Epithelial cell of proximal tubule (primary cell): ENCODE results near the gene ARHGAP42. TPM values are rescaled to one million over a fixed set of nuclear protein-coding genes. Genes with fewer than 3 reads are reported as not detected.

ENCODE experiments used
- DNase-seq: peaks from one replicate; pipeline ENCODE4 v3.0.0-alpha.2; 2011; ENCODE audit warnings: low read depth
- H3K4me3 ChIP-seq: 2 replicates; pipeline ENCODE4 v1.5.1; 2011; ENCODE audit warnings: low read depth, mild to moderate bottlenecking, low read length
- CTCF ChIP-seq: conservative IDR thresholded peaks from 2 replicates; pipeline ENCODE4 v1.5.1; 2012; ENCODE audit warnings: low read depth, mild to moderate bottlenecking, low read length
- total RNA-seq: library from RNA; depleted of rRNA; stranded (reverse); fragments of >200 nt; gene quantifications from 2 replicates; pipeline ENCODE4 v1.2.3, GENCODE V29; 2015

The ARHGAP42 gene
- total RNA-seq, 1 donor from 2014 or later, result 8.0 TPM

- TF ChIP-seq CTCF, result no peak
- DNase-seq, result peak; percentile 56
Measured at GRCh38 chr11:100735949-100736675, 49.0 kb downstream of the ARHGAP42 start.

GRCh38 chr11:100738701-100739270 lies 51.7 kb downstream of the ARHGAP42 start:
- TF ChIP-seq CTCF, result no peak
- no peak for DNase-seq
- H3K4me3 ChIP-seq, result no peak overlapping the region

More at GRCh38 chr11:100735949-100736675, 49.0 kb downstream of the ARHGAP42 start:
- no peak overlapping the region for H3K4me3 ChIP-seq

- peak; percentile 92 for DNase-seq
- TF ChIP-seq CTCF, result no peak
- H3K4me3 ChIP-seq, result no peak overlapping the region
Measured at GRCh38 chr11:100739666-100740065, 52.6 kb downstream of the ARHGAP42 start.

GRCh38 chr11:100740440-100740839 lies 53.4 kb downstream of the ARHGAP42 start:
- no peak for TF ChIP-seq CTCF
- no peak for DNase-seq
- no peak overlapping the region for H3K4me3 ChIP-seq

GRCh38 chr11:100741866-100742625 lies 55.0 kb downstream of the ARHGAP42 start:
- H3K4me3 ChIP-seq, result no peak overlapping the region
- no peak for DNase-seq
- no peak for TF ChIP-seq CTCF

GRCh38 chr11:100746448-100746847 lies 59.4 kb downstream of the ARHGAP42 start:
- DNase-seq, result no peak
- no peak for TF ChIP-seq CTCF
- no peak overlapping the region for H3K4me3 ChIP-seq
